ENCODE results near the gene FADS1.

FADS1 gene

DNA sequence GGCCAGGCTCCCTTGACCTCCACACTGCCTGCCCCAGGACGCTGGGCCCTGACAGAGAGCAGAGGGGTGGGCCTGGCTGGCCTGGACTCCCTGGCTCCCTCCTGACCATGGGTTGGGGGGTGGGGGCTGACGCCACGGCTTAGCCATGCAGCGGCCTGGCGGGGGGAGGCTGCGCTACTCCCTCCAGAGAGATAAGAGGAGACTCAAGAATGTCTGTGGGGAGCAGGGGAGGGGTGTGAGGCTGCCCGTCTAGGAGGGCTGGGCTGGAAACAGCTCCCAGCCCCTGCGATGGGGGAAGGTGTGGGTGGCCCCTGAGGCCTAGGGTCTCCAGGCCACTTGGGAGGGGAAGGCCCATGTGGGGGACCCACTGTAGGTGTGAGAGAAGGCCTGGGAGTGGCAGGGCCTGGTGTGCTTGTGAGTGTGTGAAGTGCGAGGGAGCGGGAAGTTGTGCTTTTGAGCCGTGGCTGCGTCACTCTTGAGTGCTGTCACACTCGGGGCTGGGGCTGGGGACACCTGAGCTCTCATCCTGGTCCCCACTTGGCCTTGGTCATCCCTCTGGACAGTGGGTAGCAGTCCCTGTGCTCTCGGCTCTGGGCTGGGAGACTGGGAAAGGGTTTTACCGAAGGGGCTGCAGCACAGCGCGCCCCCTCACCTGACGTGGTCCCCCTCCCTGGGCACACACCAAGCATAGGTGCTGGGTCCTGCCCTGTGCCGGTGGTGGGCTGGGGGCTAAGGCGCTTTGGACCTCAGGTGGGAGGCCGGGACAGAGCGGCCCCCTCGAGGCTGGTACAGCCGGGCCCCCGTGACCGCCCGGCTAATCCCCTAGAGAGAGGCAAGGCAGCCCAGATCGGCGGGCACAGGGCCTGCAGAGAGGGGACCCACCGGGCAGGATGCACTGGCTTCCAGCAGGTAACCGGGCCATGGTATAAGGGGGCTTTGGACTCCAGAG, 62.0 kb downstream of the FADS1 start:
- no peak for DNase-seq (ENCODE audit: low read depth in 1 of 2, low spot score in 1 of 2)
- Histone ChIP-seq H3K27ac (replicated peaks) (no peak overlapping the region), H3K27me3 (ENCODE audit: insufficient read depth, poor library complexity, severe bottlenecking) (peaks cover 25% of the 10 kb centered on the region), H3K4me3 (replicated peaks; ENCODE audit: insufficient read depth, low read length) (no peak overlapping the region)
- no peak for TF ChIP-seq POLR2AphosphoS5 (IDR thresholded peaks at IDR 0.05; ENCODE audit: low read depth)
- no peak for TF ChIP-seq GABPA (IDR thresholded peaks at IDR 0.05; ENCODE audit: low read depth)
- TF ChIP-seq SPI1 (IDR thresholded peaks at IDR 0.05; ENCODE audit: borderline replicate concordance, low read depth), result no peak
- TF ChIP-seq, protein P1, sequence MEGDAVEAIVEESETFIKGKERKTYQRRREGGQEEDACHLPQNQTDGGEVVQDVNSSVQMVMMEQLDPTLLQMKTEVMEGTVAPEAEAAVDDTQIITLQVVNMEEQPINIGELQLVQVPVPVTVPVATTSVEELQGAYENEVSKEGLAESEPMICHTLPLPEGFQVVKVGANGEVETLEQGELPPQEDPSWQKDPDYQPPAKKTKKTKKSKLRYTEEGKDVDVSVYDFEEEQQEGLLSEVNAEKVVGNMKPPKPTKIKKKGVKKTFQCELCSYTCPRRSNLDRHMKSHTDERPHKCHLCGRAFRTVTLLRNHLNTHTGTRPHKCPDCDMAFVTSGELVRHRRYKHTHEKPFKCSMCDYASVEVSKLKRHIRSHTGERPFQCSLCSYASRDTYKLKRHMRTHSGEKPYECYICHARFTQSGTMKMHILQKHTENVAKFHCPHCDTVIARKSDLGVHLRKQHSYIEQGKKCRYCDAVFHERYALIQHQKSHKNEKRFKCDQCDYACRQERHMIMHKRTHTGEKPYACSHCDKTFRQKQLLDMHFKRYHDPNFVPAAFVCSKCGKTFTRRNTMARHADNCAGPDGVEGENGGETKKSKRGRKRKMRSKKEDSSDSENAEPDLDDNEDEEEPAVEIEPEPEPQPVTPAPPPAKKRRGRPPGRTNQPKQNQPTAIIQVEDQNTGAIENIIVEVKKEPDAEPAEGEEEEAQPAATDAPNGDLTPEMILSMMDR (IDR thresholded peaks at IDR 0.05; ENCODE audit: insufficient read depth, low read length), result no peak
- TF ChIP-seq, protein P2, sequence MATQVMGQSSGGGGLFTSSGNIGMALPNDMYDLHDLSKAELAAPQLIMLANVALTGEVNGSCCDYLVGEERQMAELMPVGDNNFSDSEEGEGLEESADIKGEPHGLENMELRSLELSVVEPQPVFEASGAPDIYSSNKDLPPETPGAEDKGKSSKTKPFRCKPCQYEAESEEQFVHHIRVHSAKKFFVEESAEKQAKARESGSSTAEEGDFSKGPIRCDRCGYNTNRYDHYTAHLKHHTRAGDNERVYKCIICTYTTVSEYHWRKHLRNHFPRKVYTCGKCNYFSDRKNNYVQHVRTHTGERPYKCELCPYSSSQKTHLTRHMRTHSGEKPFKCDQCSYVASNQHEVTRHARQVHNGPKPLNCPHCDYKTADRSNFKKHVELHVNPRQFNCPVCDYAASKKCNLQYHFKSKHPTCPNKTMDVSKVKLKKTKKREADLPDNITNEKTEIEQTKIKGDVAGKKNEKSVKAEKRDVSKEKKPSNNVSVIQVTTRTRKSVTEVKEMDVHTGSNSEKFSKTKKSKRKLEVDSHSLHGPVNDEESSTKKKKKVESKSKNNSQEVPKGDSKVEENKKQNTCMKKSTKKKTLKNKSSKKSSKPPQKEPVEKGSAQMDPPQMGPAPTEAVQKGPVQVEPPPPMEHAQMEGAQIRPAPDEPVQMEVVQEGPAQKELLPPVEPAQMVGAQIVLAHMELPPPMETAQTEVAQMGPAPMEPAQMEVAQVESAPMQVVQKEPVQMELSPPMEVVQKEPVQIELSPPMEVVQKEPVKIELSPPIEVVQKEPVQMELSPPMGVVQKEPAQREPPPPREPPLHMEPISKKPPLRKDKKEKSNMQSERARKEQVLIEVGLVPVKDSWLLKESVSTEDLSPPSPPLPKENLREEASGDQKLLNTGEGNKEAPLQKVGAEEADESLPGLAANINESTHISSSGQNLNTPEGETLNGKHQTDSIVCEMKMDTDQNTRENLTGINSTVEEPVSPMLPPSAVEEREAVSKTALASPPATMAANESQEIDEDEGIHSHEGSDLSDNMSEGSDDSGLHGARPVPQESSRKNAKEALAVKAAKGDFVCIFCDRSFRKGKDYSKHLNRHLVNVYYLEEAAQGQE (IDR thresholded peaks at IDR 0.05; ENCODE audit: insufficient replicate concordance, low read depth), result no peak

DNA sequence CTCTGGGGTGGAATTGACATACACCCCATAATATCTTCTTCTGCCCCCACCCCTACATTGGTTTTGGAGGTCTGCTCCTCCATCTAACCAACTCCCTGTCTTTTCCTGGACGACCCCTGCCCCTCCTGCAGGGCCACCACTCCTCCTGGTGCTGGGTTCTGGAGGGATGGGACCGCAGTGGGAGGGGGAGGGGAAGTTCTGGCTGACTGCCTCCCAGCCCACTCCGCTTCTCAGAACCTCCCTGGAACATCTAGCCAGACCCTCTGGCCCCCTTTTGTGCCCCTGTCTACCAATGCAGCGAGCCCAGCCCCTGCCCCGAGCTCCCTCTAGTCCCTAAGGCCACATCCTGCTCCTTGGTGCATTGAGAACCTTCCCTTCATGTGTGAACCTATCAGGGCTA, 63.1 kb downstream of the FADS1 start:
- TF ChIP-seq, protein P2 (IDR thresholded peaks at IDR 0.05; ENCODE audit: insufficient replicate concordance, low read depth), result no peak
- TF ChIP-seq SPI1 (IDR thresholded peaks at IDR 0.05; ENCODE audit: borderline replicate concordance, low read depth) (no peak), GABPA (IDR thresholded peaks at IDR 0.05; ENCODE audit: low read depth) (no peak), POLR2AphosphoS5 (IDR thresholded peaks at IDR 0.05; ENCODE audit: low read depth) (no peak)
- TF ChIP-seq, protein P1 (IDR thresholded peaks at IDR 0.05; ENCODE audit: insufficient read depth, low read length), result no peak
- Histone ChIP-seq H3K27me3 (ENCODE audit: insufficient read depth, poor library complexity, severe bottlenecking) (peaks cover 25% of the 10 kb centered on the region), H3K27ac (replicated peaks) (no peak overlapping the region), H3K4me3 (replicated peaks; ENCODE audit: insufficient read depth, low read length) (no peak overlapping the region)
- no peak for DNase-seq (ENCODE audit: low read depth in 1 of 2, low spot score in 1 of 2)

DNA sequence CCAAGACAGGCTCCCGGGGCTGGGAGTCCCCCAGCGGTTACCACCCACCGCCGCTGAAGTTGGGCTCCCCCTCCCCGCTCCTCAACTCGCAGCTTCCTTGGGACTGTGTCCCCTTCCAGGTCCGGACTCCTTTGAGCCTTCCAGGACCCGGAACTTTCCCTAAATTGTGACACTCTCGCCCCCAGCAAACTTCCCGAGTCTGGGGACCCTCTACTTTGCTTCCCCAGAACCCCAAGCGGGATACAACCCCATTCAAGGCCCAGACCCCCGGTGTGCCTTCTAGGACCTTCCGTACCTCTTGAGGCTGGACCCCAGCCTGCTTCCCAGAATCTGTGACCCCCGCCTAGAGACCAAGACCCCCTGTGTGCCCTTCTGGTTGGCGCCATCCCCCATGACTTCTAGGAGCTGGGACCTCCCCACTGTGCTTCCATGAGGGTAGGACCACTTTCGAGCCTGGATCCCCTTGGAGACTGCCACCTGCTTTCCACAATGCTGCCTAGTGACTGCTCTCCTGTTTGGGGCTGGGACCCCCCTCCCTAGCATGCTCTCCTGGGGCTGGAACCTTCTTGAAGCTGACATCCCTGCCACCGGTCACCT, 63.8 kb downstream of the FADS1 start:
- Histone ChIP-seq H3K27me3 (ENCODE audit: insufficient read depth, poor library complexity, severe bottlenecking) (peaks cover 25% of the 10 kb centered on the region), H3K27ac (replicated peaks) (no peak overlapping the region), H3K4me3 (replicated peaks; ENCODE audit: insufficient read depth, low read length) (no peak overlapping the region; the same call in 1 of the 2 replicates)
- no peak for DNase-seq (ENCODE audit: low read depth in 1 of 2, low spot score in 1 of 2)
- TF ChIP-seq, protein P1 (IDR thresholded peaks at IDR 0.05; ENCODE audit: insufficient read depth, low read length), result no peak
- TF ChIP-seq POLR2AphosphoS5 (IDR thresholded peaks at IDR 0.05; ENCODE audit: low read depth), result no peak
- TF ChIP-seq, protein P2 (IDR thresholded peaks at IDR 0.05; ENCODE audit: insufficient replicate concordance, low read depth), result no peak
- no peak for TF ChIP-seq SPI1 (IDR thresholded peaks at IDR 0.05; ENCODE audit: borderline replicate concordance, low read depth)
- no peak for TF ChIP-seq GABPA (IDR thresholded peaks at IDR 0.05; ENCODE audit: low read depth)

All from HL-60 (cell line).